ENCODE data around the gene ECHDC3. TPM values are rescaled to one million over a fixed set of nuclear protein-coding genes. Genes with fewer than 3 reads are reported as not detected.
A peak's percentile ranks its signal among the peaks of the same experiment; 100 is the strongest.

The ECHDC3 gene
- total RNA-seq, 4 donors from 2014 or later, result 44.5 to 139 (median 89.4) TPM

- intact Hi-C loops (cut with DNase I; ENCODE audit: low total_unique reads), result no loop called here
Measured at GRCh38 chr10:11748866-11749265, 6.7 kb downstream of the ECHDC3 start.

GRCh38 chr10:11750420-11750819 lies 8.2 kb downstream of the ECHDC3 start:
- no peak overlapping the region for H3K4me3 ChIP-seq (ENCODE audit: low read depth, poor library complexity, severe bottlenecking)
- intact Hi-C loops (cut with DNase I; ENCODE audit: low total_unique reads), result loop anchor here (10.0 kb wide), 1 partner anchor 236 kb away; no protein-coding TSS in a partner anchor
- 93 to 94% methylated on average over 2 of the region's 2 CpGs for WGBS, 2 donors
- TF ChIP-seq CTCF (IDR thresholded peaks at IDR 0.05), result no peak
- no peak for DNase-seq (ENCODE audit: low spot score in 2 of 2)

More at GRCh38 chr10:11748866-11749265, 6.7 kb downstream of the ECHDC3 start:
- WGBS, 2 donors, result 78 to 79% methylated on average over 5 of the region's 5 CpGs
- no peak overlapping the region for H3K4me3 ChIP-seq (ENCODE audit: low read depth, poor library complexity, severe bottlenecking)
- TF ChIP-seq CTCF (IDR thresholded peaks at IDR 0.05) (no peak), POLR2A (IDR thresholded peaks at IDR 0.05) (no peak)
- peak in 1 of 2 donors; percentile 64 for DNase-seq (ENCODE audit: low spot score in 2 of 2)

- no peak overlapping the region for H3K4me3 ChIP-seq (ENCODE audit: low read depth, poor library complexity, severe bottlenecking)
- 0 to 2% methylated on average over 1 of the region's 1 CpG for WGBS, 2 donors
- DNase-seq (ENCODE audit: low spot score in 2 of 2), result no peak
- intact Hi-C loops (cut with DNase I; ENCODE audit: low total_unique reads), result loop anchor here (10.0 kb wide), 1 partner anchor 239 kb away; no protein-coding TSS in a partner anchor
- TF ChIP-seq POLR2A (IDR thresholded peaks at IDR 0.05) (no peak), CTCF (IDR thresholded peaks at IDR 0.05) (no peak)
Measured at GRCh38 chr10:11754173-11754572, 12.0 kb downstream of the ECHDC3 start.

DNA sequence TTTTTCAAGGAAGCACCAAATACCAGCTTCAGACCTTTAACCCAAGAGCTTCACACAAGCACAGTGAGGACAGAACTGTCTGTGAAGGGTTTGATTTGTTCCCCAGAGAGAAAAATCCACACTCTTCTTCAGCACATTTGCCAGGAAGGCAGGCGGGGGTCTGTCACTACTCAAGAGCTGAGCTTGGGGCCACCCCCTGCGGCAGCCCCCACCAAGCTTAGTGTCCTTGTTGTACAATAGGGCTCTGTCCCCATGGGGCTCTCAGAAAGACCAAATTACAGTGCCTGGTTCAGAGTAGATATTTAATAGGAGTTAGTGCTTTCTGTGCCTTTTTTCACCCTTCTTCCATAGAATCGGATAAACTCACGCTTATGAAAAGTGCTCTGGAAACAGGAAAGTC lies 12.4 kb downstream of the ECHDC3 start:
- H3K4me3 ChIP-seq (ENCODE audit: low read depth, poor library complexity, severe bottlenecking), result no peak overlapping the region
- intact Hi-C loops (cut with DNase I; ENCODE audit: low total_unique reads), result loop anchor here (10.0 kb wide), 1 partner anchor 240 kb away; no protein-coding TSS in a partner anchor
- 93 to 95% methylated on average over 4 of the region's 4 CpGs for WGBS, 2 donors
- DNase-seq (ENCODE audit: low spot score in 2 of 2), result peak in 1 of 2 donors; percentile 49
- no peak for TF ChIP-seq POLR2A (IDR thresholded peaks at IDR 0.05)
- no peak for TF ChIP-seq CTCF (IDR thresholded peaks at IDR 0.05)

DNA sequence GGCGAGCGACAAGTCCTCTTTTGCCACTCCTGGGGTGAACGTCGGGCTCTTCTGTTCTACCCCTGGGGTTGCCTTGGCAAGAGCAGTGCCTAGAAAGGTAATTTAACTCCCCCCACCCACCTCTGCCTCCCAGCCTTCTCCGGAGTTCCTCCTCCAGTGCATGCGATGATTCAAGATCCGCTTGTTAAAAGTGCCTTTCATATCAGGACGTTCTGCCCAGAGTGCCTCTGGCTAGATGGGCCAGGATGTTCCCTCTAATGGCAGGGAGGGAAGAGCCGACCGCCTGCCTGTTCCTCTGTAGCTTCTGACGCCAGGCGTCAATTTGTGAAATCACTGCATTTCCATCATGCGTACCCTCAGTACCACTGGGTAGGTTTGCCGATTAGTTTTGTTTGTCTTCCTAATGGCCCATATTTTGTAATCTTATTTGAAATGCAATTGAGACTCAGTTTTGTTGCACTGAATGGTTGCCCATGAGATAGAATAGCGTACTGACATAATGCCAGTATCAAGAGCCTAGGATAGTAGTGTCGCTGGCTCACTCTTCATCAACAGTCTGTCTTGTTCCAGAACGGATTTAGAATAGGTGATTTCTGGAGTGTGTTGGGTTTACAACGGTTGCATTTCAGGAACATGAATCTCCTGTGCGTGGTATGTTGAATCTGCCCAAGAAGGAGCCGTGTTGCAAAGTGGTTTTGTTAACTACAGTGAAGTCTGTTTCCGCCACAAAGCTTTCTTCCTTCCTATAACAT lies 13.5 kb downstream of the ECHDC3 start:
- intact Hi-C loops (cut with DNase I; ENCODE audit: low total_unique reads), result loop anchor here (10.0 kb wide), 1 partner anchor 241 kb away; no protein-coding TSS in a partner anchor
- TF ChIP-seq POLR2A (IDR thresholded peaks at IDR 0.05), result no peak
- TF ChIP-seq CTCF (IDR thresholded peaks at IDR 0.05), result no peak
- 80 to 88% methylated on average over 21 of the region's 21 CpGs for WGBS, 2 donors
- peak in 1 of 2 donors; percentile 32 for DNase-seq (ENCODE audit: low spot score in 2 of 2)
- no peak overlapping the region for H3K4me3 ChIP-seq (ENCODE audit: low read depth, poor library complexity, severe bottlenecking)

All from lower leg skin (tissue), 4 donors.